ENCODE results near the gene PLXNA1. TPM values are rescaled to one million over a fixed set of nuclear protein-coding genes. Genes with fewer than 3 reads are reported as not detected.

PLXNA1 gene
- polyA plus RNA-seq, 1 of the 3 experiments (the other 2 are of a cell fraction) = 48.1 TPM

GRCh38 chr3:126938520-126939337 is 44.2 kb upstream of the PLXNA1 start:
- Histone ChIP-seq H3K9ac (no peak overlapping the region), H3K4me2 (peak overlapping the region; percentile 12), H3K9me2 (no peaks in the 10 kb centered on the region), H3K9me3 (no peaks in the 10 kb centered on the region), H3K4me1 (ENCODE audit: control insufficient read depth in 1 of 2, insufficient read depth in 2 of 2, low read depth in 1 of 2, low read length in 1 of 2) (peaks cover 34 to 44% of the 10 kb centered on the region in 2 experiments), H4K20me1 (ENCODE audit: insufficient read depth) (no peaks in the 10 kb centered on the region), H3K27me3 (ENCODE audit: insufficient read depth) (no peaks in the 10 kb centered on the region), H3F3A (replicated peaks; ENCODE audit: insufficient read depth) (peaks cover 5% of the 10 kb centered on the region), H3K36me3 (replicated peaks in 1 of 2; ENCODE audit: control insufficient read depth in 1 of 2, insufficient read depth in 2 of 2, low read length in 1 of 2) (peaks cover 0 to 3% of the 10 kb centered on the region in 2 experiments), H3K79me2 (ENCODE audit: insufficient read depth) (no peaks in the 10 kb centered on the region), H3K27ac (ENCODE audit: low read depth in 2 of 2, low read length in 1 of 2) (peak overlapping the region; percentile 27 to 88; a peak in 3 of 4 replicates), H2AFZ (ENCODE audit: low read depth) (no peak overlapping the region), H3K4me3 (ENCODE audit: low read depth in 2 of 2, low read length in 1 of 2) (no peak overlapping the region)
- WGBS (ENCODE audit: low lambda C conversion rate) = 75% methylated on average over 7 of the region's 8 CpGs
- no peak for DNase-seq
- TF ChIP-seq IRF3 (IDR thresholded peaks at IDR 0.05; ENCODE audit: low read depth, low read length) (no peak), TEAD4 (IDR thresholded peaks at IDR 0.05; ENCODE audit: borderline replicate concordance, insufficient read depth) (no peak), SMC3 (IDR thresholded peaks at IDR 0.05; ENCODE audit: low read depth, low read length) (no peak), TAF1 (IDR thresholded peaks at IDR 0.05; ENCODE audit: borderline replicate concordance, low read depth, low read length) (no peak), TCF12 (IDR thresholded peaks at IDR 0.05) (no peak), PBX3 (IDR thresholded peaks at IDR 0.05) (no peak), NFIC (IDR thresholded peaks at IDR 0.05; ENCODE audit: borderline replicate concordance) (no peak), REST (IDR thresholded peaks at IDR 0.05; ENCODE audit: low read depth, low read length) (no peak), MXI1 (IDR thresholded peaks at IDR 0.05; ENCODE audit: low read depth, low read length) (no peak), FOXJ3 (CRISPR knock-in tag; IDR thresholded peaks at IDR 0.05) (no peak), CTCF (IDR thresholded peaks at IDR 0.05) (no peak), RAD21 (IDR thresholded peaks at IDR 0.05; ENCODE audit: low read length) (no peak), FOXM1 (IDR thresholded peaks at IDR 0.05; ENCODE audit: low read depth) (no peak), GATA2 (CRISPR knock-in tag; IDR thresholded peaks at IDR 0.05) (no peak), USF1 (IDR thresholded peaks at IDR 0.05; ENCODE audit: borderline replicate concordance, low read depth) (no peak)
- ChIA-PET POLR2A (no interaction called here), CTCF (interaction anchor here (0.7 to 4.6 kb wide), 16 partner anchors 10 to 517 kb away, joined by 3 to 20 read pairs (median 4); partner anchors contain the start of genes CHCHD6 and PLXNA1)

All from SK-N-SH (cell line).